C4-2B (cell line): Measurements from ENCODE around the gene SFRP4.

Experiments
- ZFX ChIP-seq: fragments of 450-650 bp; IDR thresholded peaks from 2 replicates; pipeline ENCODE4 v1.6.1; 2017
- TF ChIP-seq, protein P1 (sequence below): fragments of 450-650 bp; conservative IDR thresholded peaks from 2 replicates; pipeline ENCODE4 v1.5.1; 2017; ENCODE audit warnings: mild to moderate bottlenecking

DNA sequence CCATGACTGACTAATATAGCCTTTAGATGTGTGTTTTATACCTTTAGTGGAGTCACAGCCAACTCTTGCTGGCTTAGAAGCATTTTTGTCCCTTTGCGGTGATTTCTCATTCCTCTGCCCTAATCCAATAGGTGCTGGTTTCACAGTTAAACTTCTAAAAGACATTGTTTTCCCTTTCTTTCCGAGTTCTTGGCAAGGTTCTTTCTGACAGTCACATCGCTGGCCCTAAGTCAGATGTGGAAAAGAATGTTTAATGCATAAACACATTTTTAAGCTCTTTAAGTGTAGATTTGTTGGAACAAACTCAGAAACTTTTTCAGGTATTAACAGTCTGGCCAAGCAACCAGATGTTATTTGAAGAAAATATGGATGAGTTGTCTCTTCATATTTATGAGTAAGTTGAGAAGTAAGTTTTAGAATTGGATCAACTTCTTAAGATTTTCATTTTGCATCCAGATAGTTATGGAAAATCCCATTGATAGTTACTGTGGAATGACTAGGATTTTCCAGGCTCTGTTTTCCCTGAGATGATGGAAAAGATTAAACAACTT, 7.9 kb upstream of the SFRP4 start:
- TF ChIP-seq, protein P1, sequence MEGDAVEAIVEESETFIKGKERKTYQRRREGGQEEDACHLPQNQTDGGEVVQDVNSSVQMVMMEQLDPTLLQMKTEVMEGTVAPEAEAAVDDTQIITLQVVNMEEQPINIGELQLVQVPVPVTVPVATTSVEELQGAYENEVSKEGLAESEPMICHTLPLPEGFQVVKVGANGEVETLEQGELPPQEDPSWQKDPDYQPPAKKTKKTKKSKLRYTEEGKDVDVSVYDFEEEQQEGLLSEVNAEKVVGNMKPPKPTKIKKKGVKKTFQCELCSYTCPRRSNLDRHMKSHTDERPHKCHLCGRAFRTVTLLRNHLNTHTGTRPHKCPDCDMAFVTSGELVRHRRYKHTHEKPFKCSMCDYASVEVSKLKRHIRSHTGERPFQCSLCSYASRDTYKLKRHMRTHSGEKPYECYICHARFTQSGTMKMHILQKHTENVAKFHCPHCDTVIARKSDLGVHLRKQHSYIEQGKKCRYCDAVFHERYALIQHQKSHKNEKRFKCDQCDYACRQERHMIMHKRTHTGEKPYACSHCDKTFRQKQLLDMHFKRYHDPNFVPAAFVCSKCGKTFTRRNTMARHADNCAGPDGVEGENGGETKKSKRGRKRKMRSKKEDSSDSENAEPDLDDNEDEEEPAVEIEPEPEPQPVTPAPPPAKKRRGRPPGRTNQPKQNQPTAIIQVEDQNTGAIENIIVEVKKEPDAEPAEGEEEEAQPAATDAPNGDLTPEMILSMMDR: no peak
- no peak for TF ChIP-seq ZFX
